Measurements from ENCODE around the gene MECP2.

MECP2 gene

GRCh38 chrX:154044091-154044490 is 53.4 kb downstream of the MECP2 start:
- WGBS (ENCODE audit: extremely low coverage, insufficient coverage, insufficient read length) = no CpG with 5 or more reads among the region's 6 CpGs
- peaks cover 0 to 11% of the 10 kb centered on the region in 2 experiments for H3K4me1 ChIP-seq (ENCODE audit: control insufficient read depth in 1 of 2, insufficient read depth in 2 of 2, low read length in 2 of 2)
- H3K14ac ChIP-seq (ENCODE audit: low read length) = no peak overlapping the region
- no peak overlapping the region for H4K91ac ChIP-seq (ENCODE audit: low read depth, low read length)
- no peak overlapping the region for H3K4me2 ChIP-seq (ENCODE audit: low read length)
- H3K23ac ChIP-seq (ENCODE audit: low read length) = no peak overlapping the region
- no peak overlapping the region for H2BK120ac ChIP-seq (ENCODE audit: insufficient read depth, low read length, poor library complexity)
- H3K27me3 ChIP-seq (ENCODE audit: insufficient read depth, low read length) = no peaks in the 10 kb centered on the region
- peaks cover 5 to 7% of the 10 kb centered on the region in 2 experiments for H3K36me3 ChIP-seq (ENCODE audit: control insufficient read depth in 1 of 2, insufficient read depth in 2 of 2, low read length in 2 of 2)
- H2BK5ac ChIP-seq (ENCODE audit: low read depth, low read length, poor library complexity) = no peak overlapping the region
- H3K18ac ChIP-seq (ENCODE audit: low read length) = no peak overlapping the region
- no peak overlapping the region for H4K8ac ChIP-seq (ENCODE audit: low read depth, low read length)
- no peak overlapping the region for H3K4me3 ChIP-seq (ENCODE audit: low read depth, low read length)
- H4K12ac ChIP-seq (ENCODE audit: low read depth, low read length) = no peak overlapping the region
- H2AK5ac ChIP-seq (ENCODE audit: low read length) = no peak overlapping the region
- H3K79me2 ChIP-seq (ENCODE audit: control insufficient read depth, insufficient read depth, low read length, poor library complexity) = peaks cover 1% of the 10 kb centered on the region
- no peak overlapping the region for H3K9ac ChIP-seq (ENCODE audit: low read length)
- H2AFZ ChIP-seq (ENCODE audit: insufficient read depth, low read length, poor library complexity) = no peak overlapping the region
- no peak for DNase-seq
- no peaks in the 10 kb centered on the region for H3K79me1 ChIP-seq (ENCODE audit: low read length)
- H2BK12ac ChIP-seq (ENCODE audit: low read length) = no peak overlapping the region
- no peak overlapping the region for H3K27ac ChIP-seq (ENCODE audit: low read depth, low read length)
- H3K9me3 ChIP-seq (ENCODE audit: insufficient read depth, low read depth, low read length) = no peaks in the 10 kb centered on the region
- H3K4ac ChIP-seq (ENCODE audit: low read depth, low read length) = no peak overlapping the region

DNA sequence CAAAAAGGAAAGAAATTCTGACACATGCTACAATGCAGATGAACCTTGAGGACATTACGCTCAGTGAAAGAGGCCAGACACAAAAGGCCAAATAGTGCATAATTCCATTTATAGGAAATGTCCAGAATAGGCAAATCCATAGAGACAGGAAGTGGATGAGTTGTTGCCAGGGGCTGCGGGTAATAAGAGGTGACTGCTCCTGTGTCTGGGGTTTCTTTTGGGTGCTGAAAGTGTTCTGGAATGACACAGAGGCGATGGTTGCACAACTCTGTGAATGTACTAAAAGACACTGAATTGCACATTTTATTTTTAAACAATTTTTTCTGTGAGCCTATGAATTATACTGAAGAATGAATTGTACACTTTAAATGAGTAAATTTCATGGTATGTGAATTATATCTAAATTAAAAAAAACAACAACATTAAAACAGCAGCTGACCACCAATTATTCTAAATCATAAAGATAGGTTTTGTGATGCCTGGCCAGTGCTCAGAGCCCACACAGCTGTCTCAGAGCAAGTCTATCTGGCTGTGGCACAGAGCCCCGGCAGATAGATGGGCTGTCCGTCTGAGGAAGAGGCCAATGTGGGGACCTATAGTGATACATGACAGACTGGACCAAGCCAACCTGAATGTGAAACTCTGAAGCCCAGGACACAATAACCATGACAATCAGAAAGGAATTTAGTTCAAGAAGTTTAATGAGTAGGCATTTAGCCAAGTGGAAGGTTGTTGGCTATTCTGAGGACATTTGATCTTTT is 54.3 kb downstream of the MECP2 start:
- H3K27ac ChIP-seq (ENCODE audit: low read depth, low read length) = no peak overlapping the region
- no peak overlapping the region for H3K14ac ChIP-seq (ENCODE audit: low read length)
- H3K4me2 ChIP-seq (ENCODE audit: low read length) = no peak overlapping the region
- no peaks in the 10 kb centered on the region for H3K79me1 ChIP-seq (ENCODE audit: low read length)
- H3K79me2 ChIP-seq (ENCODE audit: control insufficient read depth, insufficient read depth, low read length, poor library complexity) = peaks cover 1% of the 10 kb centered on the region
- no peak overlapping the region for H4K8ac ChIP-seq (ENCODE audit: low read depth, low read length)
- no peaks in the 10 kb centered on the region for H3K27me3 ChIP-seq (ENCODE audit: insufficient read depth, low read length)
- H3K23ac ChIP-seq (ENCODE audit: low read length) = no peak overlapping the region
- H2AFZ ChIP-seq (ENCODE audit: insufficient read depth, low read length, poor library complexity) = no peak overlapping the region
- peaks cover 2 to 5% of the 10 kb centered on the region in 2 experiments for H3K36me3 ChIP-seq (ENCODE audit: control insufficient read depth in 1 of 2, insufficient read depth in 2 of 2, low read length in 2 of 2)
- H2AK5ac ChIP-seq (ENCODE audit: low read length) = no peak overlapping the region
- no peak overlapping the region for H3K18ac ChIP-seq (ENCODE audit: low read length)
- H3K4ac ChIP-seq (ENCODE audit: low read depth, low read length) = no peak overlapping the region
- no peak overlapping the region for H3K4me3 ChIP-seq (ENCODE audit: low read depth, low read length)
- H3K9me3 ChIP-seq (ENCODE audit: insufficient read depth, low read depth, low read length) = no peaks in the 10 kb centered on the region
- H4K91ac ChIP-seq (ENCODE audit: low read depth, low read length) = no peak overlapping the region
- no CpG with 5 or more reads among the region's 5 CpGs for WGBS (ENCODE audit: extremely low coverage, insufficient coverage, insufficient read length)
- peak in 1 of 2 donors; percentile 17 for DNase-seq
- H4K12ac ChIP-seq (ENCODE audit: low read depth, low read length) = no peak overlapping the region
- no peak overlapping the region for H2BK12ac ChIP-seq (ENCODE audit: low read length)
- H2BK120ac ChIP-seq (ENCODE audit: insufficient read depth, low read length, poor library complexity) = no peak overlapping the region
- H2BK5ac ChIP-seq (ENCODE audit: low read depth, low read length, poor library complexity) = no peak overlapping the region
- no peak overlapping the region for H3K9ac ChIP-seq (ENCODE audit: low read length)
- peaks cover 0 to 10% of the 10 kb centered on the region in 2 experiments for H3K4me1 ChIP-seq (ENCODE audit: control insufficient read depth in 1 of 2, insufficient read depth in 2 of 2, low read length in 2 of 2)

DNA sequence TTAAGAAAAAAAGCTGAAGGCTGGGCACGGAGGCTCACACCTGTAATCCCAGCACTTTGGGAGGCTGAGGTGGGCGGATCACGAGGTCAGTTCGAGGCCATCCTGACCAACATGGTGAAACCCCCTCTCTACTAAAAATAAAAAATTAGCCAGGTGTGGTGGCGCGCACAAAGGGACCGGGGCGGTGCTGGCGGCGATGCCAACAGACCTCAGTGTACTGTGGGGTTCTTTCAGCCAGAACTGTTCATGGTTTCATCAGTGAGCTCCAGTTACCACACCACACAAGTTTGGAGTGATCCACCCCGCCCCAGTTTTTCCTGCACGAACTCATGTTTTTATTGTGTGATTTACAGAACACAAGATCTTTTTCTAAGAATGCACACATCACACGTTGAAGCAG is 56.7 kb downstream of the MECP2 start:
- Histone ChIP-seq H3K4me2 (ENCODE audit: low read length) (no peak overlapping the region), H2BK12ac (ENCODE audit: low read length) (no peak overlapping the region), H4K8ac (ENCODE audit: low read depth, low read length) (no peak overlapping the region), H4K12ac (ENCODE audit: low read depth, low read length) (no peak overlapping the region), H2AFZ (ENCODE audit: insufficient read depth, low read length, poor library complexity) (no peak overlapping the region), H3K14ac (ENCODE audit: low read length) (no peak overlapping the region), H3K36me3 (ENCODE audit: control insufficient read depth in 1 of 2, insufficient read depth in 2 of 2, low read length in 2 of 2) (peaks cover 2% of the 10 kb centered on the region in 2 experiments), H3K27ac (ENCODE audit: low read depth, low read length) (no peak overlapping the region), H3K23ac (ENCODE audit: low read length) (no peak overlapping the region), H3K9ac (ENCODE audit: low read length) (no peak overlapping the region), H3K79me2 (ENCODE audit: control insufficient read depth, insufficient read depth, low read length, poor library complexity) (peaks cover 1% of the 10 kb centered on the region), H3K4me1 (ENCODE audit: control insufficient read depth in 1 of 2, insufficient read depth in 2 of 2, low read length in 2 of 2) (peaks cover 0 to 8% of the 10 kb centered on the region in 2 experiments), H3K79me1 (ENCODE audit: low read length) (no peaks in the 10 kb centered on the region), H3K18ac (ENCODE audit: low read length) (no peak overlapping the region), H4K91ac (ENCODE audit: low read depth, low read length) (no peak overlapping the region), H3K27me3 (ENCODE audit: insufficient read depth, low read length) (no peaks in the 10 kb centered on the region), H3K4ac (ENCODE audit: low read depth, low read length) (no peak overlapping the region), H3K9me3 (ENCODE audit: insufficient read depth, low read depth, low read length) (no peaks in the 10 kb centered on the region), H2BK5ac (ENCODE audit: low read depth, low read length, poor library complexity) (no peak overlapping the region), H2AK5ac (ENCODE audit: low read length) (no peak overlapping the region), H2BK120ac (ENCODE audit: insufficient read depth, low read length, poor library complexity) (no peak overlapping the region), H3K4me3 (ENCODE audit: low read depth, low read length) (no peak overlapping the region)
- no peak for DNase-seq
- no CpG with 5 or more reads among the region's 13 CpGs for whole genome bisulfite sequencing (ENCODE audit: extremely low coverage, insufficient coverage, insufficient read length)

GRCh38 chrX:154040307-154040756 is 57.2 kb downstream of the MECP2 start:
- Histone ChIP-seq H3K27me3 (ENCODE audit: insufficient read depth, low read length) (no peaks in the 10 kb centered on the region), H3K36me3 (ENCODE audit: control insufficient read depth in 1 of 2, insufficient read depth in 2 of 2, low read length in 2 of 2) (peaks cover 2% of the 10 kb centered on the region in 2 experiments), H4K12ac (ENCODE audit: low read depth, low read length) (no peak overlapping the region), H2BK120ac (ENCODE audit: insufficient read depth, low read length, poor library complexity) (no peak overlapping the region), H3K9ac (ENCODE audit: low read length) (no peak overlapping the region), H3K79me1 (ENCODE audit: low read length) (no peaks in the 10 kb centered on the region), H3K4ac (ENCODE audit: low read depth, low read length) (no peak overlapping the region), H3K4me3 (ENCODE audit: low read depth, low read length) (no peak overlapping the region), H3K9me3 (ENCODE audit: insufficient read depth, low read depth, low read length) (no peaks in the 10 kb centered on the region), H3K79me2 (ENCODE audit: control insufficient read depth, insufficient read depth, low read length, poor library complexity) (peaks cover 1% of the 10 kb centered on the region), H2AK5ac (ENCODE audit: low read length) (no peak overlapping the region), H2BK12ac (ENCODE audit: low read length) (no peak overlapping the region), H2AFZ (ENCODE audit: insufficient read depth, low read length, poor library complexity) (no peak overlapping the region), H4K8ac (ENCODE audit: low read depth, low read length) (no peak overlapping the region), H3K27ac (ENCODE audit: low read depth, low read length) (no peak overlapping the region), H4K91ac (ENCODE audit: low read depth, low read length) (no peak overlapping the region), H3K23ac (ENCODE audit: low read length) (no peak overlapping the region), H2BK5ac (ENCODE audit: low read depth, low read length, poor library complexity) (no peak overlapping the region), H3K14ac (ENCODE audit: low read length) (no peak overlapping the region), H3K4me2 (ENCODE audit: low read length) (no peak overlapping the region), H3K4me1 (ENCODE audit: control insufficient read depth in 1 of 2, insufficient read depth in 2 of 2, low read length in 2 of 2) (peaks cover 0 to 8% of the 10 kb centered on the region in 2 experiments), H3K18ac (ENCODE audit: low read length) (no peak overlapping the region)
- peak in 1 of 2 donors; percentile 28 for DNase-seq
- no CpG with 5 or more reads among the region's 7 CpGs for WGBS (ENCODE audit: extremely low coverage, insufficient coverage, insufficient read length)
